GM21390 (cell line): ENCODE data around the gene LUC7L3.
"Not testable (repeated sequence)": the region's sequence is repeated elsewhere in the genome, so short reads cannot be mapped to it uniquely, and the experiment has no call there.

Experiments used
- ATAC-seq: cut with Tn5 transposase; IDR thresholded peaks from one replicate; pipeline ENCODE4 v1.9.1; 2021; ENCODE audit not compliant: unreplicated experiment

LUC7L3 gene

DNA sequence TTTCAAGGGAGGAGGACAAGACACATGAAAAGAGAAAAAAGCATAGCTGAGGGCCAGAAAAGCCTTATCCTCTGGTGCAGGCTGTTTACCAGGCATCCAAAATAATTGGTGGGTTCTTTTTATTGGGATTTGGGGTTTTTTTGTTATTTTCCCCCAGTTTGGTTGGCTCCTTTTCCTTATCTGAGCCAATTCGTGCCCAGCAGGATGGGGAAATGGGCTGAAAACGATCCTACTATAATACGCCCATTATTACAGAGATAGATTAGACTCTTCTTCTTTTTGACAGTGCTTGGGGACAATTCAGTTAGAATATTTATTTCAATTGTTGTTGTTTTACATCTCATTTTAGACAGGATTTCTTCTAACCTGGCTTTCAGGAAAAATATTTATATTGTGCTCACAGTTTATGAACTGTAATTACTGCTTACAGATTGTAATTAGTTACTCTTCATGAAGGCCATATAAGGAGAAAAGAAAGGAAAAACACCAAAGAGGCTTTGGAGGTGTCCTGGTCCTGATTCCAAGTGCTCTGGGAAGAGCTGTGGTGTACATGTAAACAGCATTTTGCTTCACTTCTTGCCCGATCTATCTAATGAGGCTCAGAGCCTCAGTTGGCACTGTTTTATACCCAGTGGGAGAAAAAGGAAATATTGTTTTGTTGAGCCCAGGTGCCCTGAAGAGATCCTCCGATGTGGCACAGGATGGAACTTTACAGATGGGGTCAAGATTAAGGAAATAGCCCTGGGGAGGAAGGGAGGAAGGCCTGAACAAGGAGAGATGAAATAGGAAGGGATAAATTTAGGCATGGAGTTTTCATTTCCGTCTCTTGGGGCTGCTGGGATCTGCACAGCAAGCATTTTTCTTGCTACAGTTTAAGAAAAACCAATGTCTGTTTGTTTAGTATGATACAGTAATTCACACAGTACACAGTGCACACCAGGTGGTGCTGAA is 11.1 kb upstream of the LUC7L3 start:
- no peak for ATAC-seq

- not testable (repeated sequence) for ATAC-seq
Measured at GRCh38 chr17:50709053-50709452, 10.3 kb upstream of the LUC7L3 start.

DNA sequence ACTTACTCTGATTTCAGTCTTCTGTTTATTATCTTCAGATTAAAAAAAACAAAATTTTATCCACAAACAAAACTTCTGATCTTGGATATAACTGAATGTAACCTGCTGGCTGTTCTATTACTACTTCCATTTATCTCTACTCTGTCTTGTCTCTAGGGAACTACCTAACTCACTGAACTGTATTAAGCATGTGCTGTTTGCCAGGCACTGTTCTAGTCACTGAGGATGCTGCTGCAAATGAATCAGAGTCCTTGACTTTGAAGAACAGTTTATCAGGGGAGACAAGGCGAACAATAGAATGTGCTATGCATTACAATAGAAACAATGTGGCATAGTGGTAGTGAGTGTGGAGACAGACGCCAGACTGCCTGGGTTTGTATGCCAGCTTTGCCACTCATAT is 9.4 kb upstream of the LUC7L3 start:
- no peak for ATAC-seq

- ATAC-seq: no peak
Measured at GRCh38 chr17:50710650-50711049, 8.8 kb upstream of the LUC7L3 start.

DNA sequence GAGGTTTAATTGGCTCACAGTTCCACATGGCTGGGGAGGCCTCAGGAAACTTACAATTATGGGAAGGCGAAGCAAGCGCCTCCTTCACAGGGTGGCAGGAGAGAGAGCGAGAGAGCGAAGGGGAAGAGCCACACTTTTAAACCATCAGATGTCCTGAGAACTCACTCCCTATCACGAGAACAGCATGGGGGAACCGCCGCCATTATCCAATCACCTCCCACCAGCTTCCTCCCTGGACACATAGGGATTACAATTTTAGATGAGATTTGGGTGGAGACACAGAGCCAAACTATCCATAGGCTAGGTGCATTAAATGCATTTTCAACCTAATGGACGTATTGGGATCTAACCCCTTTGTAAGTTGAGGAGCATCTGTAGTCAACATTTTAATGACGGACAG is 6.8 kb upstream of the LUC7L3 start:
- no peak for ATAC-seq

DNA sequence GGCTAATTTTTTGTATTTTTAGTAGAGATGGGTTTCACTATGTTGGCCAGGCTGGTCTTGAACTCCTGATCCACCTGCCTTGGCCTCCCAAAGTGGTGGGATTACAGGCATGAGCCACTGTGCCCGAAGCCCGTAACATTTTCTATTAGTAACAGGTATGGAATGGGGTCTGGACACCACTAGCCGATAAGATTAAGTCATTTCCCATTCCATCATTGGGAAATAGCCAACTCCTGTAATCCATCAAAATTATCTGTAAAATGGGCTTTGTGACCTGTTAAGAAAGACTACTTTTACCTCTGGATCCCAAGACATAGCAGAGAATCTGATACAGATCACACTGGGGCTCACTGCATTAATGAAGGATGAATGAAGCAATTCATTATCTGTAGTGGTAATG is 3.9 kb upstream of the LUC7L3 start:
- no peak for ATAC-seq

- no peak for ATAC-seq
Measured at GRCh38 chr17:50719924-50720794, 756 bp downstream of the LUC7L3 start.

DNA sequence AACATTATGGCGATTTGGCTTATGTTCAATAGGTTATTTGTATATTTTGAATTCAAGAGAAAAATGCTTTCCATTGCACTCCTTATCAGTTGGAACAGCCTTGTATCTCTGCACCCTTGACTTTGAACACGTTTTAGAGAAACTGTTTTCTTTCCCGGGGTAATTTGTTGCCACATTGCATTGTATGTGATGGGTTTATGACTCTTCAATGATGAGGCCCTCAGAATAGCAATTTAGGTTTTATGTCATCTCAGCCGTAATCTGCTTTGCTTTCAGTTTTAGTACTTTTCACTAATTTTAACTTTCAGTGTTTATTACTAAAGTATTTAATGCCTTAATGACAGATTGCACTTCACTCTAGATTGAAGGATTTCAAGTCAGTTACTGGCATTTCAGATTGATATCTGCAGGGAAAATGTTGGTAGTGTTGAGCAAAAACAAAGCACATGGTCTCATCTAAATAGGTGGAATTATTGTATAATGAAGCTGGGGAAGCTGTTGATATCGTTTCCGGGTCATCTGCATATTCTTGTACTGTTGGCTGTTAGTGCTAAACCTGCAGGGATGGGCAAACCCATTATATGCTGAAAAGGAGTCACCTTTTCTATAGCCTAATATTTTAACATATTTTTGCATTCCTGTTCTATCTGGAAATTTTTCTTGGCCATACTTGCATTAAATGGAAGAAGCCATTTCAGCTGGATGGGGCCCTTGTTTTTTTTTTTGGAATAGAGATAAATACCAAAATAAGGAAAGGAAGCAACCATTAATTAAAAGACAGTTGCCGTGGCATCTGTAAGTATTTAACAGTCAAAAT is 2.0 kb downstream of the LUC7L3 start:
- no peak for ATAC-seq

- no peak for ATAC-seq
Measured at GRCh38 chr17:50722746-50723145, 3.3 kb downstream of the LUC7L3 start.

- not testable (repeated sequence) for ATAC-seq
Measured at GRCh38 chr17:50724622-50725021, 5.2 kb downstream of the LUC7L3 start.

DNA sequence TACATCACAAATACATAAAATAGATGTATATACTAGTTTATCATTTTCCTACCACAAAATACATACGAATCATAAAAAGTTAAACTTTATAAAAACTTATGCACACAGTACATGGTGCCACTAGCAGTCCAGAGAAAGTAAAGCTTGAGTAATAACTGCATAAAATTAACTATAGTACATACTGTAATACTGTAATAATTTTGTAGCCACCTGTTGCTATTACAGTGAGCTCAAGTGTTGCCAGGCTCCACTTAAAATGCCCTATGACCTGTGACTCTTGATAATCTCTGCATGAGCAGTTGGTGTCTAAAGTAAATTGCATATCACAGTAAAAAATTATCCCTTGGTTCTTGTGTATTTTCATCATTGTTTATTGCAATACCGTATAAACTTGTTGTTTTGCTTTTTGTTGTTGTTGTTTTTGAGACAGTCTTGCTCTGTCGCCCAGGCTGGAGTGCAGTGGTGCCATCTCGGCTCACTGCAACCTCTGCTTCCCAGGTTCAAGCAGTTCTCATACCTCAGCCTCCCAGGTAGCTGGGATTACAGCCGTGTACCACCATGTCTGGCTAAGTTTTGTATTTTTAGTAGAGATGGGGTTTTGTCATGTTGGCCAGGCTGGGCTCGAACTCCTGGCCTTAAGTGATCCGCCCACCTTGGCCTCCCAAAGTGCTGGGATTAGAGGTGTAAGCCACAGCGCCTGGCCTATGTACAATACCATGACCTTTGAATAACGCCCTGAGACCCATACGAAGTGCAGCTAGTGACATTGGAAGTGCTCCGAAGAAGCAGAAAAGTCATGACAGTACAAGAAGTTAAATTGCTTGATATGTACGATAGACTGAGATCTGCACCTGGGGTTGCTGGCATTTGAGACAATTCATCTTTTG is 6.6 kb downstream of the LUC7L3 start:
- no peak for ATAC-seq

DNA sequence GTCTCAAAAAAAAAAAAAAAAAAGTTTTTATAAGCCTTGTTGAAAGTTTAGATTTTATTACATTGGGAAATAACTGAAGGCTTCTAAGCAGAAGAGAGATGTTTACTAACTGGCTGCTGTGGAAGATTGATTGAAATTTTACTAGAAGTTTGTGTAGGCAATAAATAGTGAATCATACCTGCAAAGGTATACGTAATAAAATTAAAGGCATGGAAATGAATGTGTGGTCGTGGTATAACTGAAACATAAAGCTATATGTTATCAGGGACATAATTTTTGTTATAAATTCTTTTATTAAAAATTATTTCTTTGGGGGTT is 8.7 kb downstream of the LUC7L3 start:
- ATAC-seq: no peak

DNA sequence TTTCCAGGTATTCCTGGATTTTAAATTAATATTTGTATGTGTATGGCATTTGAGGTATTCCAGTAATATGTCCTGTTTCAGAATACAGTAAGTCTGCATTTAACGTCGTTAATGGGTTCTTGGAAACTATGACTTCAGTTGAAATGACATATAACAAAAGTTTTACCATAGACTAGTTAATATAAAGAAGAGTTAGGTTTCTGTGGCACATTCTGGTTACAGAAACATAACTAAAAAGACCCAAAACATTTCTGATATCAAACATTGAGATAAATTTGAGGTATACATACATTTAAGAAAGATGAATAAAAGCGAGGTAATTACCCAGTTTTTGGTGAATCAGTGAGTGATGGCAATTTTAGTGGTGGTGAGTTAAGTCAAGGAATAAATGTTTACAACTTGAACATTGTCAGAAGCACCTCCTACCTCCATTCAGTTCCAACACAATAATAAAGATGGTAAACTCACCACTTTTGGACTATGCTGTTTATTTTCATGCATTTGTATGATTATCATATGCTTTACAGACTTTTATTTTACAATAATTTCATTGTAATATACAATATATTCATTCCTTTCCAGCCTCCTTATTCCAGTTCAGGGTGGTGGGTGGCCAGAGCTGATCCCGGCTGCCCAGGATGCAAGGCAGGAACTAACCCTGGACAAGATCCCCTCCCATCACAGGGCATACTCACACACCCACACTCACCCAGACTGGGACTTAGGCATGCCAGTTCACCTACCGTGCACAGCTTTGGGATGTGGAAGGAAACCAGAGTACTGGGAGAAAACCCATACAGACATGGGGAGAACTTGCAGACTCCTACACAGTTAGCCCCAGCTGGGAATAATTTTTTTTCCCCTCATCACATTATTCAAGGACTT is 9.7 kb downstream of the LUC7L3 start:
- ATAC-seq: no peak

- no peak for ATAC-seq
Measured at GRCh38 chr17:50731575-50732460, 12.4 kb downstream of the LUC7L3 start.

GRCh38 chr17:50735287-50735686 is 15.9 kb downstream of the LUC7L3 start:
- no peak for ATAC-seq

DNA sequence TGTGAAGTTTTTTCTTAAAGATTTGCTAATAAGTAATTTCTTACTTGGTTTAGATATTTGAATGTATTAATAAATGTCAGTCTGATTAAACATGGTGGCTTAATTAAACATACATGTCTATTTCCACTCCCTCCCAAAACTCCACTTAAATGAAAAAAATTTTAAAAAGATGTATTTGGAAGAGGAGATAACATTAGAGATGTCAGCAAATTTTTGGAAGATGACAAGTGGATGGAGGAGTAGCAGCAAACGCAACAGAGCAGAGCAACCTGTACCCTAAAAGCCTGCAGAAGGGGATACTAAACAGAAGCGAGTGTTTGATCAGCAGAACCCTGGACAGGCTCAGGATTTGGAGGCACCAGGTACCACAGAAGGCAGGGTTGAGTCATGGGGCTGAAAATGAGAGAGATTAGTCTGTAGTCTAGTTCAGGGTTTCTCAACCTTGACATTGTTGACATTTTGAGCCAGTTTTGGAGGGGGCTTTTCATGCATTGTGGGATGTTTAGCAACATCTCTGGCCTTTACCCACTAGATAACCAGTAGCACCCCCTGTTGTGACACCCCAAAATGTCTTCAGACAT is 17.8 kb downstream of the LUC7L3 start:
- no peak for ATAC-seq

- no peak for ATAC-seq
Measured at GRCh38 chr17:50739098-50739497, 19.7 kb downstream of the LUC7L3 start.

- ATAC-seq: no peak
Measured at GRCh38 chr17:50745631-50746030, 26.2 kb downstream of the LUC7L3 start.
